Ovary (tissue), 9 donors: ENCODE results near the gene DDHD1. TPM values are rescaled to one million over a fixed set of nuclear protein-coding genes. Genes with fewer than 3 reads are reported as not detected.

Source experiments
- DNase-seq, 5 donors: peaks; one replicate each; pipeline ENCODE4 v3.0.0-alpha.2; 2019 to 2020
- H3K27ac ChIP-seq, 2 donors: fragments of 200-600 bp; one replicate each; pipeline versions ENCODE4 v1.5.1 to v1.8.0; 2019 to 2022
- H3K27me3 ChIP-seq: fragments of 200-600 bp; one replicate; pipeline ENCODE4 v1.8.0; 2022
- H3K36me3 ChIP-seq: fragments of 200-600 bp; sonication (generic); one replicate; pipeline ENCODE4 v1.5.1; 2019
- H3K4me1 ChIP-seq: one replicate; pipeline ENCODE4 v1.8.1; 2013; ENCODE audit warnings: mild to moderate bottlenecking, moderate library complexity; ENCODE audit not compliant: insufficient read depth
- H3K4me3 ChIP-seq: fragments of 200-600 bp; sonication (generic); one replicate; pipeline ENCODE4 v1.5.1; 2017
- H3K9me3 ChIP-seq, 2 donors: fragments of 200-600 bp in 1 of 2; sonication (generic) in 1 of 2; one replicate each; pipeline versions ENCODE4 v1.5.1 to v1.8.1; 2013 to 2019; ENCODE audit warnings: mild to moderate bottlenecking in 1 of 2, moderate library complexity in 1 of 2
- EP300 ChIP-seq: sonication (generic); formaldehyde crosslinking; IDR thresholded peaks from one replicate; pipeline ENCODE4 v1.6.1; 2017; ENCODE audit warnings: antibody characterized with exemption
- POLR2A ChIP-seq: fragments of 450-650 bp; IDR thresholded peaks from one replicate; pipeline ENCODE4 v1.6.1; 2017; ENCODE audit warnings: antibody characterized with exemption, mild to moderate bottlenecking, moderate library complexity
- WGBS, 3 donors: extraction: QIAGEN DNeasy Blood & Tissue Kit in 1 of 3; methylation state at CpG; one replicate each; pipeline versions ENCODE4 v1.1.5 to v1.1.7; 2013 to 2017; 5-methylcytosine and 5-hydroxymethylcytosine counted together
- intact Hi-C, 4 donors: fragments of 100-400 bp; cut with DNase I; formaldehyde crosslinking; loops; one replicate each; pipeline versions ENCODE4 v1.11.0 to v1.15.1; 2022 to 2023
- polyA plus RNA-seq, 2 donors: library from polyadenylated mRNA; stranded (reverse); fragments of 200-250 nt in 1 of 2; fragments of 350-450 nt in 1 of 2; fragmentation: Illumina TruSeq in 1 of 2; extraction: RNeasy Lipid Tissue Mini Kit (QIAGEN cat#74804) in 1 of 2; gene quantifications; one replicate each; pipeline ENCODE4 v1.2.3, GENCODE V29; 2013 to 2014
- total RNA-seq, 7 donors: library from RNA; depleted of rRNA in 2 of 7; stranded (reverse); fragments of >200 nt in 2 of 7; fragmentation: NEBNext Ultra II Directional in 3 of 7; extraction: Animal tissue kit (Norgen Biotek cat#: 25700) in 3 of 7; gene quantifications; one replicate each; pipeline versions ENCODE4 v1.1.0 to v1.2.4, GENCODE V29; 2016 to 2023
- TF ChIP-seq, protein P1 (sequence below), 3 donors: fragments of 450-650 bp in 2 of 3; fragments of 200-600 bp in 1 of 3; IDR thresholded peaks; one replicate each; pipeline versions ENCODE4 v1.5.1 to v1.8.0; 2016 to 2022; ENCODE audit warnings: antibody characterized with exemption in 3 of 3, mild to moderate bottlenecking in 1 of 3
- donor health status: DM: no; HTN: no; CAD: no; lungs with moderate emphysema.
- donor health status: DM: no; HTN: no; CAD: no.
- donor health status: Bipolar disorder and iron deficiency.
- donor health status: DM: yes; HTN: yes; CAD: no.
- donor health status: DM: no; HTN: no; CAD: no.
- donor health status: DM: yes; HTN: yes; CAD: no.

The DDHD1 gene
- total and polyA plus RNA-seq, 9 donors, result 4.6 to 21.9 (median 18.8) TPM

DNA sequence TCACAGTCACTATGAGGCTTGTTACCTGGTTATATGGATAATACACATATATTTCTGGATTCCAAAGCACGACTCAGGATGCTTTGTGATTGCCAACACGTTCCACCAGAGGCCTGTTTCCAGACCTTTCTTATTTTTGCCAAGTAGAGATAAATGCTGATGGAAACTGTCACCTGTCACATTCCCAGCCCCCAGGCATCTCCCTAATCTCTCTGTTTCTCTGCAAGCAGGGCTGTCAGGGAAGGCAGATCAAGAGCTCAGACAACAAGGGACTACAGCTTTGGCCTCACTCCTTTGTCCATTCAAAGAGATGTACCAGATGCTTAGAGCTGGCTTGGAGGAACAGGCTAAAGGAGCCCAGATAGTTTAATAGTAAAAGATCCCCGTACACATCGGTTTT, 21.8 kb upstream of the DDHD1 start:
- Histone ChIP-seq H3K27me3 (no peaks in the 10 kb centered on the region), H3K36me3 (no peaks in the 10 kb centered on the region), H3K4me3 (no peak overlapping the region), H3K4me1 (no peaks in the 10 kb centered on the region), H3K27ac (no peak overlapping the region), H3K9me3 (no peaks in the 10 kb centered on the region)
- intact Hi-C loops, result no loop called here
- TF ChIP-seq POLR2A (no peak), EP300 (no peak)
- TF ChIP-seq, protein P1, sequence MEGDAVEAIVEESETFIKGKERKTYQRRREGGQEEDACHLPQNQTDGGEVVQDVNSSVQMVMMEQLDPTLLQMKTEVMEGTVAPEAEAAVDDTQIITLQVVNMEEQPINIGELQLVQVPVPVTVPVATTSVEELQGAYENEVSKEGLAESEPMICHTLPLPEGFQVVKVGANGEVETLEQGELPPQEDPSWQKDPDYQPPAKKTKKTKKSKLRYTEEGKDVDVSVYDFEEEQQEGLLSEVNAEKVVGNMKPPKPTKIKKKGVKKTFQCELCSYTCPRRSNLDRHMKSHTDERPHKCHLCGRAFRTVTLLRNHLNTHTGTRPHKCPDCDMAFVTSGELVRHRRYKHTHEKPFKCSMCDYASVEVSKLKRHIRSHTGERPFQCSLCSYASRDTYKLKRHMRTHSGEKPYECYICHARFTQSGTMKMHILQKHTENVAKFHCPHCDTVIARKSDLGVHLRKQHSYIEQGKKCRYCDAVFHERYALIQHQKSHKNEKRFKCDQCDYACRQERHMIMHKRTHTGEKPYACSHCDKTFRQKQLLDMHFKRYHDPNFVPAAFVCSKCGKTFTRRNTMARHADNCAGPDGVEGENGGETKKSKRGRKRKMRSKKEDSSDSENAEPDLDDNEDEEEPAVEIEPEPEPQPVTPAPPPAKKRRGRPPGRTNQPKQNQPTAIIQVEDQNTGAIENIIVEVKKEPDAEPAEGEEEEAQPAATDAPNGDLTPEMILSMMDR (IDR thresholded peaks at IDR 0.05), result no peak
- DNase-seq, result no peak
- 62 to 71% (median 65%) methylated on average over 4 of the region's 4 CpGs for WGBS, 3 donors

GRCh38 chr14:53168786-53169185, 15.7 kb upstream of the DDHD1 start:
- no peak overlapping the region for H3K4me3 ChIP-seq
- H3K27ac ChIP-seq, result no peak overlapping the region
- no peaks in the 10 kb centered on the region for H3K36me3 ChIP-seq
- no peaks in the 10 kb centered on the region for H3K27me3 ChIP-seq
- intact Hi-C loops, result no loop called here
- no peak for DNase-seq
- WGBS, 3 donors, result 75 to 82% (median 76%) methylated on average over 9 of the region's 9 CpGs
- no peaks in the 10 kb centered on the region for H3K9me3 ChIP-seq
- H3K4me1 ChIP-seq, result no peaks in the 10 kb centered on the region
- TF ChIP-seq, protein P1 (IDR thresholded peaks at IDR 0.05), result no peak
- TF ChIP-seq POLR2A, result no peak
- TF ChIP-seq EP300, result no peak

DNA sequence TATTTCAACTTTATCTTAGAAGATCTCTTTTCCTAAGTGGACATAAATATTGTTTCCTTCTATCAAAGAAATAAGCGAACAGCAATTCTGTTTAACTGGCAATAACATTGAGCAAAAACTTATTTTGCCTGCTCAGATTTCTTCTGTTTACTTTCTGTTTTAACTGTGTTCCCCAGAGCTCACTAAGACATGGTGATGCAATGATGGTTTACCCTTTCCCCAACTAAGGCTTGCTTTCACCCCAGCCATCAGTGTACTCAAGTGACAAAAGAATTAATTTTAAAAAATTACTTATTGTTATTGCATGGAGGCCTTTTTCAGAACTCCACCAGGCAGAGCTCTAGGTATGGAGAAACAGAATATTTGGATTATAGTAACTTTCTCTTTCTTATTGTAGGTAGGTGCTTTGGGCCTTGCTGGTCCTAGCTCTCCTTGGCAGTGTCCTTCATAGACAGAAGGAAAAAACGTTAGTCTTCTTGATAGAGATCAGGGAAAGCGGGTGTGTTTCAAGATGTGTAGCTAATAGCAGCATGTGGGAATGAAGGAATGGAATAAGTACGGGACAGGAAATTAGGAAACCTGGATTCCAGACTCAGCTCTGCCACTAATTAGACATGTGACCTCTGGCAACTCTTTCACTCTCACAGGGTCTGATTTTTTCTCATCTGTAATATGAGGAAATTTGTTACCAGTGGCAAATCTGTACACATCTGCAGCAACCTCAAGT, 14.6 kb upstream of the DDHD1 start:
- H3K4me1 ChIP-seq, result no peaks in the 10 kb centered on the region
- no peak for DNase-seq
- WGBS, 3 donors, result 56 to 69% (median 63%) methylated on average over 4 of the region's 4 CpGs
- intact Hi-C loops, result no loop called here
- H3K4me3 ChIP-seq, result no peak overlapping the region
- no peaks in the 10 kb centered on the region for H3K36me3 ChIP-seq
- H3K27ac ChIP-seq, result no peak overlapping the region
- no peaks in the 10 kb centered on the region for H3K27me3 ChIP-seq
- no peaks in the 10 kb centered on the region for H3K9me3 ChIP-seq
- TF ChIP-seq, protein P1 (IDR thresholded peaks at IDR 0.05), result no peak
- TF ChIP-seq EP300 (no peak), POLR2A (no peak)

DNA sequence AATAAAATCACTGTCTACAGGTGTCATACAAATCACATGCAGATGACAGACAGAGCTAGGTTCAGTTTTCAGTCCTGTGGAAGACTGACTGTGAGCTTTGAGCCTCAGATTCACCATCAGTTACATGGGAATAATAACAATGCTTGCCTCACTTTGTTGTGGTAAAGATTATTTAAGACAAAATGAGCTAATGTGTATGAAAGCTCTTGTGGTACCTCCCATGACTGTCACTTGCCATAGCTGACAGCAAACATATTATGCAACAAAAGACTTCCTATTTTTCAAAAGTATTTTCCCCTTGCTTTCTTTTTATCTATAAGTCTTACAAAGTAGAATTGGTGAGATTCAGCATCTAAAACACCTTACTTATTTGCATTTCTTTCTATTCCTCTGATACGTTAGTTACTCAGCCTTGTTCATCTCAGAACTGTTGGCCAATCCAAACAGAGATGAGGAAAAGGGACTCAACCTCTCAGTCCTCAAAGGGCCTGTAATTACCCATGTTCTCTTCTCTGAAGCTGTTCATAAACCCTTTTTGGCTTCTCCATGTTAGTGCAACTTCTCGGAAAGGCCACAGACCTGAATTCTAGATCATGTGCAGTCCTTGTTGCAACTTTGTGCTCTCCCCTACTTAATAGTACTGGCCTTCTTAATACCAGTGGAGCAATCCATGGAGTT, 8.8 kb upstream of the DDHD1 start:
- 89 to 96% (median 91%) methylated on average over 2 of the region's 2 CpGs for WGBS, 3 donors
- no peaks in the 10 kb centered on the region for H3K9me3 ChIP-seq
- H3K4me3 ChIP-seq, result no peak overlapping the region
- intact Hi-C loops, result no loop called here
- H3K27me3 ChIP-seq, result no peaks in the 10 kb centered on the region
- DNase-seq, result no peak
- TF ChIP-seq, protein P1 (IDR thresholded peaks at IDR 0.05), result no peak
- no peak for TF ChIP-seq POLR2A
- TF ChIP-seq EP300, result no peak
- H3K27ac ChIP-seq, result no peak overlapping the region
- H3K36me3 ChIP-seq, result no peaks in the 10 kb centered on the region
- H3K4me1 ChIP-seq, result no peaks in the 10 kb centered on the region
